ENCODE data around the gene DIDO1. TPM values are rescaled to one million over a fixed set of nuclear protein-coding genes. Genes with fewer than 3 reads are reported as not detected.

Gene DIDO1
- total and polyA plus RNA-seq, 12 donors: 16.0 to 44.6 (median 37.0) TPM

DNA sequence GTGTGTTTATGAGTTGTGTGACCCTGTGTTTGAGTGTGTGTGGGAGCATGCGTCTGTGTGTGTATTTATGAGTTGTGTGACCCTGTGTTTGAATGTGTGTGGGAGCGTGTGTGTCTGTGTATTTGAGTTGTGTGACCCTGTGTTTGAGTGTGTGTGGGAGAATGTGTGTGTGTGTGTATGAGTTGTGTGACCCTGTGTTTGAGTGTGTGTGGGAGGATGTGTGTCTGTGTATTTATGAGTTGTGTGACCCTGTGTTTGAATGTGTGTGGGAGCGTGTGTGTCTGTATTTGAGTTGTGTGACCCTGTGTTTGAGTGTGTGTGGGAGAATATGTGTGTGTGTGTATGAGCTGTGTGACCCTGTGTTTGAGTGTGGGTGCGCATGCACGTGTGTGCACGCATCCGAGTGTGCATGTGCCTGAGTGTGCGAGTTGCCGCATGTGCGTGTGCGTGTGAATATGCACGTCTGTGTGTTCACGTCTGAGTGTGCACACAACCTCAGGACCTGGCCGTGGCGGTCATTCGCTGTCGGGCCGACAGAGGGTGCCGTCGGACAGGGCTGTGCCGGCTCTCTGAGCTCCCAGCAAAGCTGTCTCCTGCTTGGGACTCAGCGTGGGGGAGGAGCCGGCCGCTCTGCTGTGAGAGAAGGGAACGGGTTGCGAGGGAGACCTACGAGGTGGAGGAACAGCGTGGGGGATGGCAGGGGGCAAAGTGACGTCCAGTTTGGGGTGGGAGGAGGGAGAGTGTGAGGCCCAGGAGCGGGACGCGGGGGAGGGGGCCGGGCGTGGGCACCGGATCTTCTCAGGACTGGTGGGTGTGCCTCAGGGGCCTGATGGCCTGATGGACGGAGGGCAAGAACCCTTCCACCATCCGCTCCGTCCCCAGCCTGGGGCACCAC, 45.9 kb upstream of the DIDO1 start:
- DNase-seq: peak; percentile 85 to 87
- WGBS, 2 donors: 3 to 7% methylated on average over 35 to 38 of the region's 38 CpGs
- peak; percentile 88 to 96 (median 94) for ATAC-seq
- H3K4me3 ChIP-seq: peak overlapping the region in 9 of 10 donors; percentile 13 to 45 (median 30)
- intact Hi-C loops (cut with DNase I): loop anchor here in 8 of 10 donors (1.0 to 2.0 kb wide), 3 partner anchors 37 to 72 kb away; no protein-coding TSS in a partner anchor
- H3K9me3 ChIP-seq: no peaks in the 10 kb centered on the region
- H3K36me3 ChIP-seq: no peaks in the 10 kb centered on the region
- peaks cover 14 to 78% (median 62%) of the 10 kb centered on the region in 7 donors for H3K27me3 ChIP-seq
- H3K4me1 ChIP-seq: peaks cover 0 to 12% (median 8%) of the 10 kb centered on the region in 9 donors
- TF ChIP-seq, protein P1, sequence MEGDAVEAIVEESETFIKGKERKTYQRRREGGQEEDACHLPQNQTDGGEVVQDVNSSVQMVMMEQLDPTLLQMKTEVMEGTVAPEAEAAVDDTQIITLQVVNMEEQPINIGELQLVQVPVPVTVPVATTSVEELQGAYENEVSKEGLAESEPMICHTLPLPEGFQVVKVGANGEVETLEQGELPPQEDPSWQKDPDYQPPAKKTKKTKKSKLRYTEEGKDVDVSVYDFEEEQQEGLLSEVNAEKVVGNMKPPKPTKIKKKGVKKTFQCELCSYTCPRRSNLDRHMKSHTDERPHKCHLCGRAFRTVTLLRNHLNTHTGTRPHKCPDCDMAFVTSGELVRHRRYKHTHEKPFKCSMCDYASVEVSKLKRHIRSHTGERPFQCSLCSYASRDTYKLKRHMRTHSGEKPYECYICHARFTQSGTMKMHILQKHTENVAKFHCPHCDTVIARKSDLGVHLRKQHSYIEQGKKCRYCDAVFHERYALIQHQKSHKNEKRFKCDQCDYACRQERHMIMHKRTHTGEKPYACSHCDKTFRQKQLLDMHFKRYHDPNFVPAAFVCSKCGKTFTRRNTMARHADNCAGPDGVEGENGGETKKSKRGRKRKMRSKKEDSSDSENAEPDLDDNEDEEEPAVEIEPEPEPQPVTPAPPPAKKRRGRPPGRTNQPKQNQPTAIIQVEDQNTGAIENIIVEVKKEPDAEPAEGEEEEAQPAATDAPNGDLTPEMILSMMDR (IDR thresholded peaks at IDR 0.05): peak; percentile 79 to 92 (median 85)
- H3K27ac ChIP-seq: no peak overlapping the region

DNA sequence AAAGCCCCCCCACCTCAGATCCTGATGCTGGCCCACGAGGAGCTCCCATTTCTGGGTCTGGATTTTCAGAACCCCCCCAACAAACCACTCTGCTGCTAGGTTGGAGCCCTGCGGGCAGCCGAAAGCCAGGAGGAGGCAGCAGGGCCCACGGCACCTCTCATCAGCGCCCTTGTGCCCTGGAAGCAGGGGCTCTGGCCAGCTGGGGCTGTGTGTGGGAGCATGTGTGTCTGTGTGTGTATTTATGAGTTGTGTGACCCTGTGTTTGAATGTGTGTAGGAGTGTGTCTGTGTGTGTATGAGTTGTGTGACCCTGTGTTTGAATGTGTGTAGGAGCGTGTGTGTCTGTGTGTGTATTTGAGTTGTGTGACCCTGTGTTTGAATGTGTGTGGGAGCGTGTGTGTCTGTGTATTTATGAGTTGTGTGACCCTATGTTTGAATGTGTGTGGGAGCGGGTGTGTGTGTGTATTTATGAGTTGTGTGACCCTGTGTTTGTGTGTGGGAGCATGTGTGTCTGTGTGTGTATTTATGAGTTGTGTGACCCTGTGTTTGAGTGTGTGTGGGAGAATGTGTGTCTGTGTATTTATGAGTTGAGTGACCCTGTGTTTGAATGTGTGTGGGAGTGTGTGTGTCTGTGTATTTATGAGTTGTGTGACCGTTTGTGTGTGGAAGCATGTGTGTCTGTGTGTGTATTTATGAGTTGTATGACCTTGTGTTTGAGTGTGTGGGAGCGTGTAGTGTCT, 45.1 kb upstream of the DIDO1 start:
- Histone ChIP-seq H3K4me3 (no peak overlapping the region), H3K27ac (no peak overlapping the region), H3K4me1 (peaks cover 0 to 12% (median 8%) of the 10 kb centered on the region in 9 donors), H3K36me3 (no peaks in the 10 kb centered on the region), H3K9me3 (no peaks in the 10 kb centered on the region), H3K27me3 (peaks cover 8 to 70% (median 55%) of the 10 kb centered on the region in 7 donors)
- TF ChIP-seq, protein P1 (IDR thresholded peaks at IDR 0.05): no peak
- intact Hi-C loops (cut with DNase I): no loop called here
- DNase-seq (no peak), ATAC-seq (no peak)
- WGBS, 2 donors: 64 to 79% methylated on average over 10 of the region's 10 CpGs

GRCh38 chr20:62970307-62971210, 44.3 kb upstream of the DIDO1 start:
- no peaks in the 10 kb centered on the region for H3K9me3 ChIP-seq
- H3K27me3 ChIP-seq: peaks cover 8 to 62% (median 47%) of the 10 kb centered on the region in 7 donors
- H3K4me1 ChIP-seq: peaks cover 0 to 12% (median 8%) of the 10 kb centered on the region in 9 donors
- TF ChIP-seq, protein P1 (IDR thresholded peaks at IDR 0.05): no peak
- DNase-seq: no peak
- intact Hi-C loops (cut with DNase I): no loop called here
- ATAC-seq: no peak
- WGBS, 2 donors: 65 to 68% methylated on average over 33 of the region's 33 CpGs
- H3K36me3 ChIP-seq: no peaks in the 10 kb centered on the region
- H3K27ac ChIP-seq: no peak overlapping the region
- no peak overlapping the region for H3K4me3 ChIP-seq
